GM12874 (cell line): ENCODE results near the gene CAPS.

Experiments
- CTCF ChIP-seq: IDR thresholded peaks from 2 replicates; pipeline ENCODE4 v1.5.1; 2011; ENCODE audit warnings: low read depth, mild to moderate bottlenecking, control low read depth, low read length, moderate library complexity; ENCODE audit not compliant: insufficient read depth

The CAPS gene

DNA sequence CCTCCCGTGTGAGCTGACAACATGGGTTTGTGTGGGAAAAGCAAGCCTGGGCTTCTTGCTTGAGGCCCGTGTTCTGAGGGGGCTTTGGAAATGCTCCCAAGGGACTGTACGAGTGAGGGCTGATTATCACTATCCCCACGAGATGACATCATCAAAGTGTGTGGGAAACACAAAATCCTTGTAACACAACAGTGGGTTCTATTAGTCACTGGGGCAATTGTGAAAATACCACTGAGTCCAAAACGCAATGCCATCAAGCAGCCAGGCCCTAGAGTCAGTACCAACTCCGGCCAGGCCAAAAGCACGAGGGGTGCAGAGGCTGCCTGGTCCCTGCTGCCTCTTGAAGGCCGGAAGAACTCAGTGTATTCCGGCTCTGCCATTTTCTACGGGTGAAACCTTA is 29.6 kb downstream of the CAPS start:
- no peak for TF ChIP-seq CTCF

DNA sequence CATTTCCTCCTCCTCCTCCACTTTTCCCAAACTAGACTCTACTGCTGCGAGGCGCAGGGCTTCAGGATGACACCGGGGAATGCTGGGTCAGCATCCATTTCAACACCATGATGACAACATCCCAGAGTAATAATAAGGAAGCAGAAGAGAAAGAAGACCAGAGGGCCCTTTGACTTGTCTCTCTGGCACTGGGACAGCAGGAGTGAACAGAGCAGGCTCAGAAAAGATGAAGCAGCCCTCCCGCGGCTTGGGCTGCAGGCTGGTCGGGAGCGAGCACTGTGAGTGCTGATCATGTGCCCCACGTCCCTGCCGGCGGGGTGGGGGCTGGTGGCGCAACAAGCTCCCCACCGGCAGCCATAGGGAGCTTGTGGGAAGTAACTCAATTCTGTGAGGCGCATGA is 33.4 kb downstream of the CAPS start:
- no peak for TF ChIP-seq CTCF

DNA sequence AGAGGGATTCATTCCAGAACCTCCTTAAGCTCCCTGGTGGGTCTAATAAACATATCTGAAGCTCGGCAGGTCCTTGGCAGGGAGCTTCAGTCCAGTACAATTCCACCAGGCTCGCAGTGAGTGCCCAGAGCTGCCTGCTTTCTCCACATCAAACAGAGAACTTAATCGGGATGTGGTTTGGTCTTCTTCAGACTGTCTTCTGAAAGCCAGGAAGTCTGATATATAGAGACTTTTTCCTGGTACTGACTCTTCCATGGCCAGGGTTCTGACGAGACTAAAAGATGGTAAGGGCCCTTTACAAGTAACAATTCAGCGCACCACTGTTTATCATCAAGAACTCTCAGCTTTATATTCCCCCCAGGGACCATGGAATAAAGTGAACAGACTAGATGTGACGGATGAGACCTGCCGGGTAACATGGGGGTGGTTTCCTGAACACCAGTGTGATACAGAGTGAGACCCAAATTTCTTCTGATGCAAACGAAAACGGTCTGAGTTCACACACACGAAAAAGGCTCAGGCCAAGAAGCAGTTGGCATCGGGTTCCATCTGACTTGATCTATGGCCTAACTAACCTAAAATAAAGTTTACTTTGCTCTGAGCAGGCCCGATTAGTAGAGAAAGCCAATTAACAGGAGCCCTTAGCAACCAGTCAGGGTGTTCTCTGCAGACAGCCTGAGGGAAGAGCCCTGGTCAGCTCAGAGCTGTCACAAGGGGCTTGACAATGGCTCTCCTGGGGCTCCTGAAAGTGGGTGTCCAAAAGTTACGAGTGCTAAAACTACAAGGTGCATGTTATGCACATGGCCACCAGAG is 34.9 kb downstream of the CAPS start:
- TF ChIP-seq CTCF: no peak

GRCh38 chr19:5949792-5950305 is 35.8 kb downstream of the CAPS start:
- no peak for TF ChIP-seq CTCF

- TF ChIP-seq CTCF: no peak
These were observed 36.7 kb downstream of the CAPS start for GRCh38 chr19:5950741-5951140.

DNA sequence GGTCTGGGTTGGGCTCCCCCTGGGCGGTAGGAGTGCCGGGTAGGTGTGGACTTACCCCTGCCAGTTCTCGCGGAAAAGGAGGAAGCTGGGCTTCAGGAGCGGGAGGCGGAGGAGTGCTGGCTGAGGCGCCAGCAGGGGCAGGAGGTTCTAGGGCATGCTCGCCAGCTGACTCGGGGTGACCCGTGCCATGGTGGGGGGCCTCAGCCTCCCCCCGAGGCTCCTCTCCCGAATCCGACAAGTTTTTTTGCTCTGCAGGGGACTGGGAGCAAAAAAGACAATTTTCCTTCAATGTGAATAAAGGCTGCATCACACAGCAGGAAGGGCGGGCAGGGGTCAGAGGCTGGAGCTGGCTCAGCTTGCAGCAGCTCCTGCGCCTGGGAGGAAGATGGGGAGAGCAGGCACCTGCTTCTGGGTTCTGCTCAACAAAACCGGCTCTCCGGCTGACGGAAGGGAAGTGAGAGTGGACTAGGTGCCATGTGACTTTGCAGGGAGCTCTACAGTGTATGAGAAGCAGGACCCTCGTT is 37.3 kb downstream of the CAPS start:
- no peak for TF ChIP-seq CTCF

DNA sequence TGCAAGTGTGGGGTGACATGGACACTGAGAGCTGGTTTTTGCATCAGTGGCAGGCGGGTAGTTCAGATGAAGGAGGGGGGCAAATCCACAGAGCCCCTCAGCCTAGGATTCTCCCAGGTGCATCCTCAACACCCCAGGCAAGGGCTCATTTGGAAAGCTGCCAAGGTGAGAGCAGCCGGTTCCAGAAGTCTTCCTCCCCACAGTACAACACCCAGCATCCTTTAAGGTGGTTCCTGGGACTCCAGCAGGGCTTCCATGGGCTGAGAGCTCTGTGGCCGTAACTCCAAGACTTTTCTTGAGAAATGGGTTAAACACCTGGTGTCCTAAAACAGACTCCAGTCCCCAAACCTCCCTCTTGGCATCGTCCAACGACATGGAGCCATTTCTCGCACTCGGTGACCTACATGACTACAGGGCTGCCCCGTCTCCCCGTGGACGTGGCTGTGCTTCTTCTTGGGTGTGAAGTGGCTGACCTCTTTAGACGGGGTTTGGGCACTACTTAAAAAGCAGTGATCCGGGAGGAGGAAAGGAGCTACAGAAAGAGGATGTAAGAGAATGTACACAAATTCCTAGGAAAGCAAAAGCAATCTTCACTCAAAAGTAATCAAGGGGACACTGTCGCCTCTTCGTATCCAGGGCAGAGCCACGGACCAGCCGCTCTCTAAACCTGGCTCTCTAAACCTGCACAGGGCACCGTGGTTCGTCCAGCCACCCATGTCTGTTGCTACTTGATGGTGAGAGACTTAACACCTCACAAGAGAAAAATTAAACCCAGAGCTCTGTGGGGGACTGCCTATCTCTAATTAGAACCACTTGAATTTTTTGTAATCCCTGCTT is 38.4 kb downstream of the CAPS start:
- no peak for TF ChIP-seq CTCF
